K562 (cell line): Measurements from ENCODE around the gene NDFIP2. TPM values are rescaled to one million over a fixed set of nuclear protein-coding genes. Genes with fewer than 3 reads are reported as not detected.

Experiments
- ATF3 ChIP-seq, 2 experiments: fragments of 450-650 bp in 1 of 2; sonication (generic) in 1 of 2; formaldehyde crosslinking in 1 of 2; IDR thresholded peaks in 1 of 2; conservative IDR thresholded peaks in 1 of 2; 2 replicates each; pipeline versions ENCODE4 v1.6.1 to v1.8.1; 2016 to 2023; ENCODE audit warnings: mild to moderate bottlenecking in 2 of 2, moderate library complexity in 2 of 2, inconsistent platforms in 1 of 2, missing genetic modification reagents in 1 of 2
- DPF2 ChIP-seq: fragments of 450-650 bp; IDR thresholded peaks from 2 replicates; pipeline ENCODE4 v1.6.1; 2016
- ELF2 ChIP-seq: fragments of 250-450 bp; sonication (Bioruptor Pico); IDR thresholded peaks from 2 replicates; pipeline ENCODE4 v1.5.0; 2021; ENCODE audit warnings: mild to moderate bottlenecking
- GABPB1 ChIP-seq: sonication (generic); formaldehyde crosslinking; IDR thresholded peaks from 2 replicates; pipeline ENCODE4 v1.8.0; 2022; ENCODE audit warnings: mild to moderate bottlenecking, missing genetic modification reagents
- HNRNPK ChIP-seq: fragments of 200-400 bp; formaldehyde crosslinking; IDR thresholded peaks from one replicate; pipeline ENCODE4 v1.6.1; 2018; ENCODE audit warnings: mild to moderate bottlenecking, low read depth, low read length; ENCODE audit not compliant: poor library complexity, severe bottlenecking
- JUND ChIP-seq, 2 experiments: IDR thresholded peaks; 2 replicates in 1 of 2; 3 replicates in 1 of 2; pipeline ENCODE4 v1.6.1; 2011; ENCODE audit warnings: borderline replicate concordance in 2 of 2, low read depth in 2 of 2, low read length in 2 of 2, improper control_type of control experiment in 1 of 2, missing biosample characterization in 1 of 2, missing genetic modification characterization in 1 of 2, missing genetic modification reagents in 1 of 2
- PKNOX1 ChIP-seq: fragments of 450-650 bp; IDR thresholded peaks from 2 replicates; pipeline ENCODE4 v1.6.1; 2016
- SFPQ ChIP-seq: fragments of 200-400 bp; formaldehyde crosslinking; IDR thresholded peaks from 2 replicates; pipeline ENCODE4 v1.6.1; 2017; ENCODE audit warnings: mild to moderate bottlenecking, low read depth, low read length, moderate library complexity
- SMAD2 ChIP-seq: fragments of 150-350 bp; IDR thresholded peaks from 2 replicates; pipeline ENCODE4 v1.6.1; 2014; ENCODE audit warnings: low read depth, mild to moderate bottlenecking, low read length
- ZBTB5 ChIP-seq: fragments of 450-650 bp; IDR thresholded peaks from 2 replicates; pipeline ENCODE4 v1.6.1; 2017; ENCODE audit warnings: antibody characterized with exemption
- ZC3H4 ChIP-seq: sonication (generic); formaldehyde crosslinking; IDR thresholded peaks from 2 replicates; pipeline ENCODE4 v1.9.0; 2021; ENCODE audit warnings: missing genetic modification reagents, borderline replicate concordance
- ZKSCAN8 ChIP-seq: fragments of 200-800 bp; sonication (Bioruptor generic); IDR thresholded peaks from 2 replicates; pipeline ENCODE4 v1.6.1; 2016; ENCODE audit warnings: missing genetic modification characterization, missing compliant biosample characterization
- ZMIZ1 ChIP-seq, 2 experiments: fragments of 150-350 bp in 1 of 2; IDR thresholded peaks; 2 replicates each; pipeline ENCODE4 v1.6.1; 2012 to 2016; ENCODE audit warnings: low read depth in 2 of 2, low read length in 2 of 2, mild to moderate bottlenecking in 1 of 2, moderate library complexity in 1 of 2
- ZNF449 ChIP-seq: fragments of 250-450 bp; sonication (Bioruptor Pico); IDR thresholded peaks from 2 replicates; pipeline ENCODE4 v1.8.0; 2022; ENCODE audit warnings: moderate library complexity, mild to moderate bottlenecking, inconsistent platforms
- ZNF57 ChIP-seq: fragments of 450-650 bp; formaldehyde crosslinking; IDR thresholded peaks from 2 replicates; pipeline ENCODE4 v1.4.0; 2020; ENCODE audit warnings: mild to moderate bottlenecking, moderate library complexity
- polyA plus RNA-seq, 8 experiments: library from polyadenylated mRNA; depleted of rRNA in 4 of 8; stranded (reverse) in 5 of 8; unstranded in 3 of 8; fragments of >200 nt; fragmentation: Nextera tagmentation in 2 of 8; fragmentation: Illumina TruSeq in 1 of 8; extraction: Ambion mirVana in 2 of 8; extraction: Trizol in 1 of 8; gene quantifications; 2 replicates each; pipeline versions ENCODE4 v1.2.1 to v1.2.3, GENCODE V29; 2011 to 2014; ENCODE audit warnings: inconsistent platforms in 1 of 8, missing spikeins in 1 of 8
- total RNA-seq, 7 experiments: library from RNA; depleted of rRNA in 6 of 7; stranded (reverse); fragments of >200 nt in 6 of 7; fragmentation: Illumina TruSeq in 2 of 7; extraction: Trizol in 2 of 7; gene quantifications; 2 replicates each; pipeline versions ENCODE4 v1.2.1 to v1.2.3, GENCODE V29; 2011 to 2021; ENCODE audit warnings: low replicate concordance in 1 of 7

Gene NDFIP2
- total and polyA plus RNA-seq, 9 of the 15 experiments (the other 6 are each of a cell fraction or from before 2014, with no cell fraction given) = 13.4 to 54.4 (median 27.8) TPM

- 0 out of 2 replicates have a peak, but pooled peaks have one; percentile 16 for TF ChIP-seq PKNOX1
- no peak for TF ChIP-seq SMAD2
- no peak for TF ChIP-seq HNRNPK
- no peak for TF ChIP-seq GABPB1 (CRISPR knock-in tag)
- no peak for TF ChIP-seq ZBTB5
- TF ChIP-seq ZKSCAN8 (CRISPR knock-in tag) = no peak
- TF ChIP-seq JUND (IDR thresholded peaks at IDR 0.05; ENCODE audit: borderline replicate concordance, low read depth, low read length) = peak; percentile 57; the same call in 1 of the 2 replicates
- TF ChIP-seq JUND (tag; IDR thresholded peaks at IDR 0.05; ENCODE audit: borderline replicate concordance, low read depth, low read length) = no peak; the same call in 2 of the 3 replicates
- no peak for TF ChIP-seq SFPQ
- TF ChIP-seq ZC3H4 (CRISPR knock-in tag) = no peak
- TF ChIP-seq DPF2 = 0 out of 2 replicates have a peak, but pooled peaks have one; percentile 30
- TF ChIP-seq ZMIZ1 (IDR thresholded peaks at IDR 0.05; ENCODE audit: low read depth in 2 of 2, low read length in 2 of 2) = no peak
- peak; percentile 44 for TF ChIP-seq ATF3 (IDR thresholded peaks at IDR 0.05)
- TF ChIP-seq ATF3 (CRISPR knock-in tag; conservative IDR thresholded peaks at IDR 0.05) = no peak
- no peak for TF ChIP-seq ELF2 (CRISPR knock-in tag)
- TF ChIP-seq ZNF449 (CRISPR knock-in tag) = no peak
- no peak for TF ChIP-seq ZNF57
Observed at GRCh38 chr13:79457948-79458347, 23.0 kb upstream of the NDFIP2 start (continued).
